Measurements from ENCODE around the gene EEF2. TPM values are rescaled to one million over a fixed set of nuclear protein-coding genes. Genes with fewer than 3 reads are reported as not detected.

Gene EEF2
- total and polyA plus RNA-seq, 2 of the 4 experiments (the other 2 are of a cell fraction): 1,505 to 2,161 TPM

DNA sequence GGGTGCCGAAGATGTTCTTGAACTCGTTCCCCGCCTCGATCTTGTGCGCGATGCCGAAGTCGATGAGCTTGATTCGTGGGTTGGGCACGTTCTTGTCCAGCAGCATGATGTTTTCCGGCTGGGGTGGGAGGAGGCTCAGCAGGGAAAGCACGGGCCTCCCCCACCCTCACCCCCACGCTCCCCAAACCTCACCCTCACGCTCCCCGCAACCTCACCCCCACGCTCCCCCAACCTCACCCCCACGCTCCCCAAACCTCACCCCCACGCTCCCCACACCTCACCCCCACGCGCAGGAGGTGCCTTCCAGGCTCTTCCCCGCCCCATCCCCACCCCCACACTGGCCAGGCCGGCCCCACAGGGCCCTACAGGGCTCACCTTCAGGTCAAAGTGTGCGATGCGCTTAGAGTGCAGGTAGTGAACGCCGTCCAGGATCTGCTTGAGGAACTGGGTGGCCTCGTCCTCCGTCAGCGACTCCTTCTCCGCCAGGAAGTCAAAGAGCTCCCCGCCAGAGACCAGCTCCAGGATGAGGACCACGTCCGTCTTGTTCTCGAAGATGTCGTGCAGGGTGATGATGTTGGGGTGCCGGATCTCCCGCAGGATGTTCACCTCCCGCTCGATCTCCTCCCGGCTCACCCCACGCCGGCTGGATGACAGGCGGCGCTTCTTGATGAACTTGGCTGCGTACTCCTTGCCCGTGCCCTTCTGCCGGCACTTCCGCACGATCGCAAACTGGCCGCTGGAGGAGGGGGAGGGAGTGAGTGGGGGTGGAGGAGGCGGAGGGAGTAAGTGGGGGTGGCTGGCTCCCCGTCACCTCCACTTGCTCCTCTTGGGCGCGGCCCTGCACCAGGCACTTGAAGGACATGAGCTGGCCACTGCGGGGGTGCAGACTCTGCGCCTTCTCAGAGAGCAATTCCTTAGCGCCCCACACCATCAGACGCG lies 20.7 kb downstream of the EEF2 start (continued):
- TF ChIP-seq CEBPB (IDR thresholded peaks at IDR 0.05; ENCODE audit: low read depth, low read length) (no peak), RFX5 (IDR thresholded peaks at IDR 0.05; ENCODE audit: low read depth, low read length) (no peak)

DNA sequence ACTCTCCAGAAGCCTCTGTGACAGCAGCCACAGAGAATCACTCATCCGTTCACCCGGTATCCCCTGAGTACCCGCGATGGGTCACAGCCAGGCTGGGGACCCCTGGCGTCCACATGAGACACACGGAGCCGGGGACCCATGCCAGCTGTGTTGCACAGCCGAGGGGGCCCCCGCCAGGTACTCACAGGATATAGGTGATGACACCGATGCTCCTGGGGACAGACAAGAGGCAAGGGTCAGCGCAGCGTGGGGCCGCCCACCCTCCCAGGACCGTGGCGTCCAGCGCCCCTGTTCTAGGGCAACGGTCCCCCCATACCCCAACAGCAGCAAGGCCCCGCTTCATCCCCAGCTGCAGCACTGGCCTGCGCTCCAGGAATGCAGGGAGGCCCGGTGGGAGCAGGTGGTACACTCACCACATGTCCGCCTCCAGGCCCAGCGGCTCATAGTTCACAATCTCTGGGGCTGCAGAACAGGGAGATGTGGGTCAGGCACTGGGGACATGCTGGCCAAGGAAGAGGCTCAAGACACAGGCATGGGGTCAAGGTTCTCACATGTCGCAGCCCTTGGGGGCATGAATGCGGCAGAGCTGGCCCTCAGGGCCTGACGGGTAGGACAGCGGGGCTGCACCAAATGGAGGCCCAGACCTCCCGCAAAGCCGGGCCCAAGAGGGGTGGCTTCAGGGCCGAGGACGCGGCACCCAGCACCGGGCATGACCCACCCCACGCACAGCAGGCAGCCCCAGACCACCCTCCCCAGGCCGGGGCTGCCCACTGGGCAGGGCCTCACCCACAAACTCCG lies 21.6 kb downstream of the EEF2 start:
- in situ Hi-C loops (cut with MboI; ENCODE audit: low sequenced_read_pairs): no loop called here
- Histone ChIP-seq H4K91ac (ENCODE audit: insufficient read depth, low read depth, low read length) (no peak overlapping the region), H2AFZ (replicated peaks; ENCODE audit: low read length, poor library complexity) (no peak overlapping the region), H2AK5ac (ENCODE audit: low read depth, low read length) (no peak overlapping the region), H3K9me3 (ENCODE audit: control insufficient read depth, insufficient read depth, low read length) (no peaks in the 10 kb centered on the region), H2AK9ac (replicated peaks; ENCODE audit: low read depth, low read length, poor library complexity) (no peak overlapping the region), H3K4me1 (ENCODE audit: control insufficient read depth, insufficient read depth, low read length) (peaks cover 9% of the 10 kb centered on the region), H3K56ac (ENCODE audit: extremely low read depth, insufficient read depth, low read length) (no peak overlapping the region), H4K5ac (ENCODE audit: low read depth, low read length) (no peak overlapping the region), H4K8ac (ENCODE audit: low read depth in 2 of 2, low read length in 2 of 2) (no peak overlapping the region), H3K9ac (ENCODE audit: low read depth, low read length) (no peak overlapping the region), H3K18ac (ENCODE audit: low read depth, low read length) (no peak overlapping the region), H3K27ac (ENCODE audit: insufficient read depth, low read length) (no peak overlapping the region), H3K79me1 (ENCODE audit: low read depth in 1 of 2, low read length in 2 of 2) (peaks cover 9 to 74% of the 10 kb centered on the region in 2 experiments), H3K14ac (replicated peaks; ENCODE audit: low read depth, low read length) (no peak overlapping the region), H2BK15ac (ENCODE audit: low read depth, low read length) (no peak overlapping the region), H2BK20ac (ENCODE audit: low read depth, low read length) (no peak overlapping the region), H4K20me1 (ENCODE audit: insufficient read depth, low read length) (peaks cover 95% of the 10 kb centered on the region), H2BK120ac (ENCODE audit: low read depth, low read length) (no peak overlapping the region), H3K9me1 (ENCODE audit: insufficient read depth, low read length) (0 out of 2 replicates have a peak, but pooled peaks cover 16% of the 10 kb centered on the region), H3K4me3 (ENCODE audit: insufficient read depth, low read depth, low read length) (no peak overlapping the region), H3K27me3 (ENCODE audit: control insufficient read depth, insufficient read depth, low read length) (no peaks in the 10 kb centered on the region), H2BK5ac (ENCODE audit: low read depth, low read length, poor library complexity, severe bottlenecking) (no peak overlapping the region), H3K23ac (ENCODE audit: low read depth, low read length) (no peak overlapping the region), H3K36me3 (ENCODE audit: control insufficient read depth, insufficient read depth, low read length) (peaks cover 81% of the 10 kb centered on the region), H3K4ac (ENCODE audit: low read depth, low read length) (no peak overlapping the region), H3K4me2 (ENCODE audit: low read depth, low read length) (no peak overlapping the region)
- dilution Hi-C loops (cut with HindIII; ENCODE audit: low sequenced_read_pairs, unreplicated experiment): no loop called here
- ChIA-PET POLR2A (ENCODE audit: unreplicated experiment) (interaction anchor here (0.6 kb wide), 1 partner anchor 12 kb away, joined by 12 read pairs; no protein-coding TSS in a partner anchor), CTCF (no interaction called here)
- BruUV-seq (replicated peaks): no TSS peak
- DNase-seq (no peak), ATAC-seq (ENCODE audit: low read depth) (no peak)
- 99% methylated on average over 12 of the region's 35 CpGs; no CpG with 5 or more reads in 1 of the 2 experiments for WGBS, 2 experiments (ENCODE audit: extremely low coverage in 2 of 2, insufficient read length in 1 of 2)
- intact Hi-C loops (cut with micrococcal nuclease): no loop called here
- TF ChIP-seq CHD1 (IDR thresholded peaks at IDR 0.05; ENCODE audit: low read depth, low read length): no peak
- TF ChIP-seq RAD21 (IDR thresholded peaks at IDR 0.05; ENCODE audit: low read length): no peak
- TF ChIP-seq, protein P1, sequence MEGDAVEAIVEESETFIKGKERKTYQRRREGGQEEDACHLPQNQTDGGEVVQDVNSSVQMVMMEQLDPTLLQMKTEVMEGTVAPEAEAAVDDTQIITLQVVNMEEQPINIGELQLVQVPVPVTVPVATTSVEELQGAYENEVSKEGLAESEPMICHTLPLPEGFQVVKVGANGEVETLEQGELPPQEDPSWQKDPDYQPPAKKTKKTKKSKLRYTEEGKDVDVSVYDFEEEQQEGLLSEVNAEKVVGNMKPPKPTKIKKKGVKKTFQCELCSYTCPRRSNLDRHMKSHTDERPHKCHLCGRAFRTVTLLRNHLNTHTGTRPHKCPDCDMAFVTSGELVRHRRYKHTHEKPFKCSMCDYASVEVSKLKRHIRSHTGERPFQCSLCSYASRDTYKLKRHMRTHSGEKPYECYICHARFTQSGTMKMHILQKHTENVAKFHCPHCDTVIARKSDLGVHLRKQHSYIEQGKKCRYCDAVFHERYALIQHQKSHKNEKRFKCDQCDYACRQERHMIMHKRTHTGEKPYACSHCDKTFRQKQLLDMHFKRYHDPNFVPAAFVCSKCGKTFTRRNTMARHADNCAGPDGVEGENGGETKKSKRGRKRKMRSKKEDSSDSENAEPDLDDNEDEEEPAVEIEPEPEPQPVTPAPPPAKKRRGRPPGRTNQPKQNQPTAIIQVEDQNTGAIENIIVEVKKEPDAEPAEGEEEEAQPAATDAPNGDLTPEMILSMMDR (conservative IDR thresholded peaks at IDR 0.05; ENCODE audit: low read depth, low read length): no peak
- no peak for TF ChIP-seq RFX5 (IDR thresholded peaks at IDR 0.05; ENCODE audit: low read depth, low read length)
- TF ChIP-seq, protein P2, sequence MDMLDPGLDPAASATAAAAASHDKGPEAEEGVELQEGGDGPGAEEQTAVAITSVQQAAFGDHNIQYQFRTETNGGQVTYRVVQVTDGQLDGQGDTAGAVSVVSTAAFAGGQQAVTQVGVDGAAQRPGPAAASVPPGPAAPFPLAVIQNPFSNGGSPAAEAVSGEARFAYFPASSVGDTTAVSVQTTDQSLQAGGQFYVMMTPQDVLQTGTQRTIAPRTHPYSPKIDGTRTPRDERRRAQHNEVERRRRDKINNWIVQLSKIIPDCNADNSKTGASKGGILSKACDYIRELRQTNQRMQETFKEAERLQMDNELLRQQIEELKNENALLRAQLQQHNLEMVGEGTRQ (IDR thresholded peaks at IDR 0.05; ENCODE audit: low read depth, low read length): no peak
- no peak for TF ChIP-seq RCOR1 (IDR thresholded peaks at IDR 0.05; ENCODE audit: insufficient replicate concordance, low read length)
- no peak for TF ChIP-seq MXI1 (IDR thresholded peaks at IDR 0.05; ENCODE audit: borderline replicate concordance, low read depth, low read length)
- no peak for TF ChIP-seq CEBPB (IDR thresholded peaks at IDR 0.05; ENCODE audit: low read depth, low read length)
- no peak for TF ChIP-seq BHLHE40 (IDR thresholded peaks at IDR 0.05; ENCODE audit: low read depth, low read length)
